ENCODE data around the gene CENPK.

DNA sequence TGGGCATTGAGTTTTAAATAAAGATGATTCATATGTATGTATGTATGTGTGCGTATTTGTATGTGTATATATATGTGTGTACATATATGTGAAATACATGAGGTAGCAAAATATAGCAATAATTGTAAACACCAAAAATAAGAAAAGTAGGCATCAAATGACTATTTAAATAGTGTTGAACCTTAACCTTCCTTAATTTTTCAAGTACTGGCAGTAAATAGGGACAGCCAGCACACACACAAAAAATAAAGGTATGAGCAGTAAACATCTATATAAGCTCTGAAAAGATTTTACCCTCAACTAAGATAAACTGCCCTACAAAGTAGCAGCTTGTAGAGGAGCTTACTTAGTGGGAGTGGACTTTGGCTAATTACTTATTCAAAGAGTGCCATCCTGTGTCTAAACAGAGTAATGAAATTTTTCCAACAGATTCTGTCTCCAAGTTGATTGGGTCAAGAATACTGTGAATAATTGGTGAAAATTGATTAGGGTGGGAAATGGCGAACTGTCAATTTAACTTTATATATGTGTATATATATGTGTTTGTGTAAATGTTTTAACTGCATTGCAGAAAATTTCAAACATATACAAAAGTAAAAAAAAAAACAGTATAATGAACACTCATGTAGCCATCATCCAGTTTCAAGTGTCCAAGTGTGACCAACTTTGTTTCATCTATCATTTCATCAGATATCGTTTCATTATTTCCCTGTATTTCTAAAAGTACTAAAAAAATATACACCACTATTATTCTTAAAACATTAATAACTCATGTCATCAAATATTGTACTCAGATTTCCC, 79.2 kb downstream of the CENPK start:
- TF ChIP-seq, protein P1, sequence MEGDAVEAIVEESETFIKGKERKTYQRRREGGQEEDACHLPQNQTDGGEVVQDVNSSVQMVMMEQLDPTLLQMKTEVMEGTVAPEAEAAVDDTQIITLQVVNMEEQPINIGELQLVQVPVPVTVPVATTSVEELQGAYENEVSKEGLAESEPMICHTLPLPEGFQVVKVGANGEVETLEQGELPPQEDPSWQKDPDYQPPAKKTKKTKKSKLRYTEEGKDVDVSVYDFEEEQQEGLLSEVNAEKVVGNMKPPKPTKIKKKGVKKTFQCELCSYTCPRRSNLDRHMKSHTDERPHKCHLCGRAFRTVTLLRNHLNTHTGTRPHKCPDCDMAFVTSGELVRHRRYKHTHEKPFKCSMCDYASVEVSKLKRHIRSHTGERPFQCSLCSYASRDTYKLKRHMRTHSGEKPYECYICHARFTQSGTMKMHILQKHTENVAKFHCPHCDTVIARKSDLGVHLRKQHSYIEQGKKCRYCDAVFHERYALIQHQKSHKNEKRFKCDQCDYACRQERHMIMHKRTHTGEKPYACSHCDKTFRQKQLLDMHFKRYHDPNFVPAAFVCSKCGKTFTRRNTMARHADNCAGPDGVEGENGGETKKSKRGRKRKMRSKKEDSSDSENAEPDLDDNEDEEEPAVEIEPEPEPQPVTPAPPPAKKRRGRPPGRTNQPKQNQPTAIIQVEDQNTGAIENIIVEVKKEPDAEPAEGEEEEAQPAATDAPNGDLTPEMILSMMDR (IDR thresholded peaks at IDR 0.05 in 8 of 11, conservative IDR thresholded peaks at IDR 0.05 in 3 of 11) = peak in 10 of 11 experiments; percentile 29 to 74 (median 58)
- TF ChIP-seq POLR2AphosphoS5 (IDR thresholded peaks at IDR 0.05) = no peak
